Measurements from ENCODE around the gene FBXO34.

Gene FBXO34

GRCh38 chr14:55386037-55386808, 115.0 kb downstream of the FBXO34 start:
- DNase-seq = no peak

GRCh38 chr14:55387121-55387520, 115.9 kb downstream of the FBXO34 start:
- no peak for DNase-seq

- DNase-seq = no peak
Observed at GRCh38 chr14:55388160-55388559, 116.9 kb downstream of the FBXO34 start.

- no peak for DNase-seq
Observed at GRCh38 chr14:55389330-55389729, 118.1 kb downstream of the FBXO34 start.

GRCh38 chr14:55398679-55399078, 127.5 kb downstream of the FBXO34 start:
- DNase-seq = no peak

GRCh38 chr14:55399183-55399582, 128.0 kb downstream of the FBXO34 start:
- DNase-seq = no peak

GRCh38 chr14:55399852-55400251, 128.6 kb downstream of the FBXO34 start:
- no peak for DNase-seq

- DNase-seq = no peak
Observed at GRCh38 chr14:55401751-55402150, 130.5 kb downstream of the FBXO34 start.
